Activated effector memory CD4-positive, alpha-beta T cell treated with anti-CD3 and anti-CD28 coated beads, Interleukin-2, amount 50 U/mL, for 16 hours (primary cell): ENCODE results near the gene DLX2.

Experiments used
- DNase-seq: peaks from one replicate; pipeline ENCODE4 v3.0.0-alpha.2; 2020

Gene DLX2

DNA sequence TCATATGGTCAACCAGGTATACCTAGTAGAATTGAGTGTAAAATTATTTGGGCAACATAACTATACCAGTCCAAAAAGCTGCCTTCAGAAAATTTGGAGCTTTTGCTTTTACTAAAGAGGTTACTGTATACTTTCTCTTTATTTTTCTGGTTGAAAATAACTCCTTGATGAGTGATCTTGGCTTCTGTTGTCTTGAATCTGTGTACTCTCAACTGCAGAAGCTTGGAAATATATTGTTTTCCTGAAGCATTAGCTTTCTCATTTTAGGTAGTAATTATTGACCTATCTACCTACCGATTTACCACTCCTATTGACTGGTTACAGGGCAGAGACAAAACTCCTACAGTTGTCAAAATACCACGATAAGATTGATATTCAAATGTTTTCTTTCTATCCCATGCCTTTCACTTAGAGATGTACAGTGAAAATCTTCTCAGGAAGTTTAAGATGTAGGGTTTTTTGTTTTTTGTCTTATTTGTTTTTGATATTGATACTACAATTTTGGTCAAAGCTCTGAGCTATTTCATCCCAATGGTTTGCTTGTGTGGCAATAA lies 53.1 kb downstream of the DLX2 start:
- no peak for DNase-seq
